ENCODE data around the gene CD164L2.

- TF ChIP-seq POLR2A (IDR thresholded peaks at IDR 0.05), result no peak
- TF ChIP-seq, protein P1, sequence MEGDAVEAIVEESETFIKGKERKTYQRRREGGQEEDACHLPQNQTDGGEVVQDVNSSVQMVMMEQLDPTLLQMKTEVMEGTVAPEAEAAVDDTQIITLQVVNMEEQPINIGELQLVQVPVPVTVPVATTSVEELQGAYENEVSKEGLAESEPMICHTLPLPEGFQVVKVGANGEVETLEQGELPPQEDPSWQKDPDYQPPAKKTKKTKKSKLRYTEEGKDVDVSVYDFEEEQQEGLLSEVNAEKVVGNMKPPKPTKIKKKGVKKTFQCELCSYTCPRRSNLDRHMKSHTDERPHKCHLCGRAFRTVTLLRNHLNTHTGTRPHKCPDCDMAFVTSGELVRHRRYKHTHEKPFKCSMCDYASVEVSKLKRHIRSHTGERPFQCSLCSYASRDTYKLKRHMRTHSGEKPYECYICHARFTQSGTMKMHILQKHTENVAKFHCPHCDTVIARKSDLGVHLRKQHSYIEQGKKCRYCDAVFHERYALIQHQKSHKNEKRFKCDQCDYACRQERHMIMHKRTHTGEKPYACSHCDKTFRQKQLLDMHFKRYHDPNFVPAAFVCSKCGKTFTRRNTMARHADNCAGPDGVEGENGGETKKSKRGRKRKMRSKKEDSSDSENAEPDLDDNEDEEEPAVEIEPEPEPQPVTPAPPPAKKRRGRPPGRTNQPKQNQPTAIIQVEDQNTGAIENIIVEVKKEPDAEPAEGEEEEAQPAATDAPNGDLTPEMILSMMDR (IDR thresholded peaks at IDR 0.05 in 4 of 5, conservative IDR thresholded peaks at IDR 0.05 in 1 of 5), result no peak
Observed at GRCh38 chr1:27431601-27431940, 48.4 kb upstream of the CD164L2 start.

Data from gastrocnemius medialis (tissue), 4 donors.